Spinal cord (tissue), 10 donors: ENCODE data around the gene BTBD16. TPM values are rescaled to one million over a fixed set of nuclear protein-coding genes. Genes with fewer than 3 reads are reported as not detected.

Experiments used
- DNase-seq, 6 donors: peaks; one replicate each; pipeline versions ENCODE4 v3.0.0 to v3.0.0-alpha.2; 2013 to 2015; ENCODE audit warnings: low spot score in 6 of 6, low read depth in 4 of 6
- H3K27ac ChIP-seq: one replicate; pipeline ENCODE4 v1.5.1; 2013; ENCODE audit warnings: low read depth, low read length, control low read depth
- H3K27me3 ChIP-seq: one replicate; pipeline ENCODE4 v1.6.1; 2013; ENCODE audit warnings: low read length; ENCODE audit not compliant: control insufficient read depth, insufficient read depth
- H3K36me3 ChIP-seq: one replicate; pipeline ENCODE4 v1.6.1; 2013; ENCODE audit warnings: low read length; ENCODE audit not compliant: control insufficient read depth, insufficient read depth
- H3K4me1 ChIP-seq: one replicate; pipeline ENCODE4 v1.6.1; 2013; ENCODE audit warnings: low read length; ENCODE audit not compliant: control insufficient read depth, insufficient read depth
- H3K4me3 ChIP-seq: one replicate; pipeline ENCODE4 v1.5.1; 2013; ENCODE audit warnings: low read depth, low read length, control low read depth
- H3K9me3 ChIP-seq: one replicate; pipeline ENCODE4 v1.6.1; 2013; ENCODE audit warnings: low read length; ENCODE audit not compliant: control insufficient read depth, insufficient read depth
- WGBS: methylation state at CpG from one replicate; pipeline ENCODE4 v1.1.5; 2013; ENCODE audit warnings: missing lambda C conversion rate; ENCODE audit not compliant: insufficient coverage; 5-methylcytosine and 5-hydroxymethylcytosine counted together
- polyA plus RNA-seq, 2 donors: library from polyadenylated mRNA; unstranded; fragments of 120-200 nt; gene quantifications; one replicate each; pipeline ENCODE4 v1.2.1, GENCODE V29; 2013; ENCODE audit not compliant: insufficient read length in 2 of 2
- total RNA-seq, 2 donors: library from RNA; depleted of rRNA in 1 of 2; stranded (reverse); fragments of 120-200 nt in 1 of 2; fragments of >200 nt in 1 of 2; gene quantifications; one replicate each; pipeline versions ENCODE4 v1.2.3 to v1.2.4, GENCODE V29; 2013 to 2014
- donor health status: healthy.

Gene BTBD16
- total and polyA plus RNA-seq, 4 donors: 0.59 to 2.5 (median 1.4) TPM

DNA sequence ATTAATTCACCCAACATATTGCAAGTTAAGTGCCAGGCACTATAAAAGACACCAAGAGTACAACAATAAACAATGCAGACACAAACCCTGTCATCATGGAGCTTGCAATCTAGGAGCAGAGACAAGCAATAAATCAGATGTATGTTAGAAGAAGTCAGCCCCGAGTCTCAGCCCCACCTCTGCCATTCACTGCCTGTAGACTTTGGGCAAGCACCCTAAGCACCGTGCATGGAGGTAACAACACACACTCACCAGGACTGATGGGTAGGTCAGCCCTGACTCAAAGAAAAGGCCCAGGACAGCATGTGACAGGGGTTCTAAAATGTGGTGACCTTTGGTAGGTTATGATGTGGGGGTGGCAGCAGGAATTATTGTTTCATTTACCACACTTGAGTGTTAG, 54.1 kb downstream of the BTBD16 start:
- WGBS: 60% methylated on average over 1 of the region's 2 CpGs
- H3K27me3 ChIP-seq: no peaks in the 10 kb centered on the region
- peaks cover 1% of the 10 kb centered on the region for H3K9me3 ChIP-seq
- H3K4me1 ChIP-seq: no peaks in the 10 kb centered on the region
- no peaks in the 10 kb centered on the region for H3K36me3 ChIP-seq
- H3K27ac ChIP-seq: no peak overlapping the region
- H3K4me3 ChIP-seq: no peak overlapping the region
- no peak for DNase-seq

- Histone ChIP-seq H3K27me3 (no peaks in the 10 kb centered on the region), H3K4me1 (no peaks in the 10 kb centered on the region), H3K27ac (no peak overlapping the region), H3K4me3 (no peak overlapping the region), H3K9me3 (no peaks in the 10 kb centered on the region), H3K36me3 (no peaks in the 10 kb centered on the region)
- DNase-seq: no peak
- 94% methylated on average over 3 of the region's 5 CpGs for WGBS
Measured at GRCh38 chr10:122326385-122326784, 55.3 kb downstream of the BTBD16 start.

- no peaks in the 10 kb centered on the region for H3K27me3 ChIP-seq
- H3K4me3 ChIP-seq: no peak overlapping the region
- H3K9me3 ChIP-seq: no peaks in the 10 kb centered on the region
- H3K36me3 ChIP-seq: no peaks in the 10 kb centered on the region
- H3K4me1 ChIP-seq: peaks cover 2% of the 10 kb centered on the region
- no peak overlapping the region for H3K27ac ChIP-seq
- no peak for DNase-seq
- 84% methylated on average over 6 of the region's 6 CpGs for WGBS
Measured at GRCh38 chr10:122326806-122327205, 55.7 kb downstream of the BTBD16 start.

DNA sequence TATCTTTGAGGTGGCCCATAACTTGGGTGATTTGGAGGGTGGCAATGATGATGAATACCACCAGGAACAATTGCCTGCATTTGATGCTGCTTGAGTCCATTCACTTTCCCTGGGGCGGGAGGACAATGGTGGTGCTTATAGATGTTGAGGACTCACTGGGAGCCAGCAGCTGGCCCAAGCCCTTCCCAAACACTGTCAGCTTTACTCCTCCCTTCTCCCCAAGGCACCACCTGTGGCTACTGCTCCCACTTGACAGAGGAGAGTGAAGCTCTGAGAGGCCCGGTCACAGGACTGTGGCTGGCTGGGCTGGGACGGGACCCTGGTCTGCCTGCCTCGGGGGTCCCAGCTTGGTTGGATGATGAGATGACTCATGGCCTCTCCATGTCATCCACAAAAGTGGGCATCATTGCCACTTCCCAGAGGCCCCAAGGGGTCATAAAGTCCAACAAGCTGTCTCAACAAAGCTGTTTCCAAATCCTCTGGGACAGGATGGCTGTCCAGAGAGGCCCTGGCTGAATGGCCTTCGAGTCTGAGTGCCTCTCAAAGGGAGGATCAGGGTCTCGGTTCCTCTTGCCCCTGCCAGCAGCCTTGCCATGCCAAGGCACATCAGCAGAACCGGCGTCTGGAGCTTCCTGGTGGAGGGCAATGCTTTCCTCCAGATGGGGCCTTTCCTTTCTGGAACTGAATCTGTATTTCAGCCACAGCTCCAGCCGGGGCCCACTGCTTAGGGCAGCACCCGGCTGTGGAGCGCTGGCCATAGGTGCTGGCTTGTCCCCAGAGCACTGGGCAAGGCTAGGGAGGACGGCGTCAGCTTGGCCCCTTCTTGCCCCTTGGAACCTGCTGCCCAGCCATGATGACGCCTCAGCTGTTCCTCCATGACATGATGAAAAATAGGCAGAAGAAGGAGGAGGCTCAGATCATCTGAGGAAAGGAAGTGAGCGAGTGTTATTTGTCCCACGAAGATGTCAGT, 56.4 kb downstream of the BTBD16 start:
- no peak overlapping the region for H3K4me3 ChIP-seq
- H3K27me3 ChIP-seq: no peaks in the 10 kb centered on the region
- no peak for DNase-seq
- H3K27ac ChIP-seq: no peak overlapping the region
- H3K36me3 ChIP-seq: no peaks in the 10 kb centered on the region
- no peaks in the 10 kb centered on the region for H3K9me3 ChIP-seq
- peaks cover 3% of the 10 kb centered on the region for H3K4me1 ChIP-seq
- 85% methylated on average over 16 of the region's 16 CpGs for WGBS

DNA sequence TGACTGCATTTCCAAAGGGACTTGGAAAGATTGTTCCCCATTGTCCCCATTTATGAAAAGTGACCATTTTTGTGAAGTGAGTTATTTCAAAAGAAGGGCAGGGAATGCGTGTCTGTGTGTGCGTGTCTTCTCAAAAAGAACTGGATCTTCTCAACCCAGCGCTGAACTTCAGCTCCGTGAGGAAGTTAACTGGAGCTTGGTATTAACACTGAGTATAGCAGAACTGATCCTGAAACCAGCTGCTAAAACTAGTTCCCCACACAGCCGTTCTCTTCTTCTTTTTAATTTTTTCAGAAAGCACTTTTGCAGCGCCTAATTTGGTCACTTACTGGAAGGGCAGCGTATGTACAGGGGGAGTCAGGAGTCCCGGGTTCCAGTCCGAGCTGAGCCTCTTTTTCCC, 57.6 kb downstream of the BTBD16 start:
- 76% methylated on average over 7 of the region's 9 CpGs for WGBS
- Histone ChIP-seq H3K36me3 (no peaks in the 10 kb centered on the region), H3K27ac (no peak overlapping the region), H3K4me3 (no peak overlapping the region), H3K4me1 (peaks cover 3% of the 10 kb centered on the region), H3K9me3 (no peaks in the 10 kb centered on the region), H3K27me3 (no peaks in the 10 kb centered on the region)
- DNase-seq: no peak

- 83% methylated on average over 13 of the region's 13 CpGs for WGBS
- Histone ChIP-seq H3K27ac (no peak overlapping the region), H3K36me3 (no peaks in the 10 kb centered on the region), H3K27me3 (no peaks in the 10 kb centered on the region), H3K4me3 (no peak overlapping the region), H3K9me3 (no peaks in the 10 kb centered on the region), H3K4me1 (peaks cover 3% of the 10 kb centered on the region)
- DNase-seq: no peak
Measured at GRCh38 chr10:122329416-122329815, 58.3 kb downstream of the BTBD16 start.

DNA sequence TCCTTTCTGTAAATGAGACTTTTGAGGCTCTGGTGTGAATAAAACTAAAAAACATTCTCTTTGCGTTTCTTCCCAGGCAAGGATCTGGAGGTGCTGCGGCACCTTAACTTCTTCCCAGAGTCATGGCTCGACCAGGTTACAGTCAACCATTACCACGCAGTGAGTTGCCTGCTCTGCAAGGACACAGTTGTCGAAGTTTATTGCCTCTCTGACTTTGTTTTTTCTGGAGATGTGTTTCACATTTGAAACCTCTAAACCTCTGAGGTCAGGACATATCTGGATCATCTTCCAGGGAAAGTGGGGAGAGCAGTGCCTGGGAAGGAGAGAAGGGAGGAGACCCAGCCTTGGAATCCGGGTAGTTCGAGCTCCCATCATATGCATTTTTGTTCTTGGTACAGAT, 60.0 kb downstream of the BTBD16 start:
- Histone ChIP-seq H3K9me3 (no peaks in the 10 kb centered on the region), H3K36me3 (no peaks in the 10 kb centered on the region), H3K27ac (peak overlapping the region; percentile 70), H3K27me3 (no peaks in the 10 kb centered on the region), H3K4me3 (no peak overlapping the region), H3K4me1 (peaks cover 3% of the 10 kb centered on the region)
- WGBS: 84% methylated on average over 4 of the region's 7 CpGs
- no peak for DNase-seq

DNA sequence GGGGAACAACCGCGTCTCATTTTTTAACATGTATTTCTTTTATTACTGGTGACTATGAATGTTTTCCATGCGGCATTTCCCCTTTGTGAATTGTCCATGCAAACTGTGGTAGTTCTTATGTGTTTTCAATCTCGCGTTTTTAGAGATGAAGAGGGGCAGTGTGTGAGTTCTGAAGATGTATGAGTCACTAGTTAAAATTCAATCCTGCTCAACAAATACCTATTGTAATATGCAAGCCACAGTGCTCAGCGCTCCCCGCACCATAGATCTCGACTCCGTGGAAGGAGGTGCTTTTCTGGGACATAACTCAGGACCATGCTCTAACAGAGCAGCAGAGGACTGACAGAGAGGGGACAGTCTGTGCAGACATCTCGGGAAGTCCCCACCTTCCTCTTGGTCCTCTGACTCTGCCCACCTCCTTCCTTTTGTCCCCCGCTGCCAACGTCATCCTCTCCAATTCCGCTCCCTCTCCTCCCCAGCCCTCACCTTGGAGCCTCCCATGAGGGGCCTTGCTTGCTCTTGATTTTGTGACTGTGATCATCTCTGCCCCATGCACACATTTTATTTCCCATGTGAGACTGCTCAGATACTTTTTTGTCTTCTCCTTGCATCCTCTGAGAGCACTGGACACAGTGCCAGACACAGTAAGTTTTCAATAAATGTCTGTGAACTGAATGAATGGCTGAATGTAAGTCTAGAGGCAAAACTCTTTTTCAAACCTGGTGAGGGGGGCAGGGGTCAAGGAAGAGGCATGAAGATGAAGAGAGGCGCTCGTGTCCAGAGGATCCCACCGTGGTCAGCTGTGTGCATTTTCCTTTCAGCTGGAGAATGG, 60.7 kb downstream of the BTBD16 start:
- DNase-seq: peak in 1 of 6 donors; percentile 25
- no peaks in the 10 kb centered on the region for H3K27me3 ChIP-seq
- H3K27ac ChIP-seq: peak overlapping the region; percentile 81
- 58% methylated on average over 11 of the region's 16 CpGs for WGBS
- no peaks in the 10 kb centered on the region for H3K36me3 ChIP-seq
- H3K4me1 ChIP-seq: peaks cover 3% of the 10 kb centered on the region
- H3K9me3 ChIP-seq: no peaks in the 10 kb centered on the region
- H3K4me3 ChIP-seq: no peak overlapping the region

- Histone ChIP-seq H3K4me1 (peaks cover 3% of the 10 kb centered on the region), H3K27ac (no peak overlapping the region), H3K27me3 (no peaks in the 10 kb centered on the region), H3K9me3 (no peaks in the 10 kb centered on the region), H3K4me3 (no peak overlapping the region), H3K36me3 (no peaks in the 10 kb centered on the region)
- WGBS: 89% methylated on average over 3 of the region's 4 CpGs
- DNase-seq: no peak
Measured at GRCh38 chr10:122333037-122333436, 61.9 kb downstream of the BTBD16 start.
